ENCODE measurements around the gene NUDT3.
"Not testable (repeated sequence)": the region's sequence is repeated elsewhere in the genome, so short reads cannot be mapped to it uniquely, and the experiment has no call there.

Gene NUDT3

GRCh38 chr6:34295721-34296120 lies 96.7 kb downstream of the NUDT3 start:
- no peak for DNase-seq (ENCODE audit: low read depth in 1 of 2, low spot score in 1 of 2)

- DNase-seq (ENCODE audit: low read depth in 1 of 2, low spot score in 1 of 2) = no peak
Measured at GRCh38 chr6:34292954-34293353, 99.5 kb downstream of the NUDT3 start.

DNA sequence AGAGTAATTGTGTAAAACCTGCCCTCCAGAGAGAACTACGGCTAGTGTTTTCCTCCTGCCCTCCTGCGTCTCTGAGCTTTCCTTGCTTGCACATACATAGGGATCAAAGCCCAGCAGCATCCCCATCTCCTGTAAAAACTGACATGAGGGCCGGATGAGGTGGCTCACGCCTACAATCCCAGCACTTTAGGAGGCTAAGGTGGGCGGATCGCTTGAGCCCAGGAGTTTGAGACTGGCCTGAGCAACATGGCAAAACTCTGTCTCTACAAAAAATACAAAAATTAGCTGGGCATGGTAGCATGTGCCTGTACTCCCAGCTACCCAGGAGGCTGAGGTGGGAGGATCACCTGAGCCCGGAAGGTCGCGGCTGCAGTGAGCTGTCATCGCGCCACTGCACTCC lies 103.3 kb downstream of the NUDT3 start:
- DNase-seq (ENCODE audit: low read depth in 1 of 2, low spot score in 1 of 2) = no peak

DNA sequence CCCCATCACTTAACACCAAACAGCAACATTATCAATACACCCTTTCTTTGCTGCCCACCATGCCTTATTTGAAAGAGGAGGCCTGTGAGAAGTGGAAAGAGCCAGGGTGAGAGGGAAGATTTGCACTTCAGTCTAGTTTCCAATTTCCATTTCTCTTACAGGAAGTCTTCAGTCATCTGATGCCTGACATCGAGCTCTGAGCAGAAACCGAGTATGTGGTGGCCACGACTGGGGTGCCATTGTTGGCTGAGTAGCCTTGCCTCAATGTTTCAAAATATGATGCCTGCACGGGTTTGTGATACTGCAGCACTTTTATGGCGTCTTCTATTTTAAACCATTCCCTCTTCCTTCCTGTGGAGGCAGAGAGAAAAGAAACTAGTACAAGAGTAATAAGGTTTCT lies 103.9 kb downstream of the NUDT3 start:
- DNase-seq (ENCODE audit: low read depth in 1 of 2, low spot score in 1 of 2) = no peak

- no peak for DNase-seq (ENCODE audit: low read depth in 1 of 2, low spot score in 1 of 2)
Measured at GRCh38 chr6:34285448-34286164, 106.9 kb downstream of the NUDT3 start.

GRCh38 chr6:34284563-34285447 lies 107.7 kb downstream of the NUDT3 start:
- DNase-seq (ENCODE audit: low read depth in 1 of 2, low spot score in 1 of 2) = no peak

GRCh38 chr6:34281702-34282334 lies 110.7 kb downstream of the NUDT3 start:
- DNase-seq (ENCODE audit: low read depth in 1 of 2, low spot score in 1 of 2) = no peak

- no peak for DNase-seq (ENCODE audit: low read depth in 1 of 2, low spot score in 1 of 2)
Measured at GRCh38 chr6:34280216-34280615, 112.3 kb downstream of the NUDT3 start.

DNA sequence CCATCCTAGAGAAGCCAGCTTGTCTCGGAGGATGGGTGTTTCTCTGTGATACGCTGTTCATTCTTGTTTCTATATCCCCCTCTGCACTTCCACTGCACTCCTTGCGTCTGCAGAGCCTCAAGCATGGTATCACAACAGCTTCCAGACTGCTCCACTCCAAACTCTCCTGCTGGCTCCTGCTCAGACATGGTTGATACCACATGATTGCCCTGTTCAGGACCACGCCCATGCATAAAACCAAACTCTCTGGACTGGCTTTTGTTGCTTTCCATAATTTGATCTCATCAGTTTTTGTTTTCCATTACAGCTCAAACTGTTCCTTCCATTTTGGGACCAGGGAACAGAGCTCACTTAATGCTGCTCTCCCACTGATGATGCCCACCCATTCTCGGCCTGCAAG lies 113.6 kb downstream of the NUDT3 start:
- no peak for DNase-seq (ENCODE audit: low read depth in 1 of 2, low spot score in 1 of 2)

GRCh38 chr6:34277763-34278112 lies 114.7 kb downstream of the NUDT3 start:
- DNase-seq (ENCODE audit: low read depth in 1 of 2, low spot score in 1 of 2) = no peak

DNA sequence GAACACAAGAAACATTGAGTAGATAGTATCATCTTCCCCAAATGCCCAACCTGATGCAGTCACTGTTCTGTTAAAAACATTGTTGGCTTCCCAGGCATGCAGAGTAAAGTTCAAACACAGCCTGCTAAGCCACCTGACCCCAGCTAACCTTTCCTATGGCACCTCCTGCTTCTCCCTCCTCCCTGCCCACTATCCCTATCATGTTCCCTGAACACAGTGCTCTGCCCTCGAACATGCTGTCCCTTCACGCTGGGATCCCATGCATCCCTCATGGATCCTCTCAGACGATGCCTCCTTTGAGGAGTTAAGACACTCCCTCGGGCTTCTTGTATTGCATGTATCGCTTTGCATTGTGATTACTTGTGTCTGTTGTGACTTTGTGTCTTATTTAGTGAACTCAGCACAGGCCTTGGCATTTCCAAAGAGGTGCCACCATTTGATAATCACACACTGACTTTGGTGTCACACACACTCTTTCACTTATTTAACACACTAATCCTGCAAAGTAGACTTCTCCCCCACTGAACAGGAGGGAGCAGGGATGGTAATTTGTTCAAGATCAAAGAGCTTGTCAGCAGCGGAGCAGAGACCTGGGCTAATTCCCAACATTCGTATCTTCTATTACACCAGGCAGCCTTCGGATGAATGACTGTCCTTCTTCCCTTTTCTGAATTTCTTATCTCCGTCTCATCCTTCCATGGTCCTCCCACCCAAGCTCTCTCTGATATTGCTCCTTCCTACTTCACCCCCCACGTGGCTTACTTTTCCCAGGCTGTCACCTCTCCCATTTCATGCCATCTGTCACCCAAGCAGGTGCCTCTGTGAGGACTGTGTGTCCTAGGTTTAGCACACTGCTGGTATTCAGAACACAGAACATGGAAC lies 115.3 kb downstream of the NUDT3 start:
- no peak for DNase-seq (ENCODE audit: low read depth in 1 of 2, low spot score in 1 of 2)

- DNase-seq (ENCODE audit: low read depth in 1 of 2, low spot score in 1 of 2) = no peak
Measured at GRCh38 chr6:34276191-34276590, 116.3 kb downstream of the NUDT3 start.

DNA sequence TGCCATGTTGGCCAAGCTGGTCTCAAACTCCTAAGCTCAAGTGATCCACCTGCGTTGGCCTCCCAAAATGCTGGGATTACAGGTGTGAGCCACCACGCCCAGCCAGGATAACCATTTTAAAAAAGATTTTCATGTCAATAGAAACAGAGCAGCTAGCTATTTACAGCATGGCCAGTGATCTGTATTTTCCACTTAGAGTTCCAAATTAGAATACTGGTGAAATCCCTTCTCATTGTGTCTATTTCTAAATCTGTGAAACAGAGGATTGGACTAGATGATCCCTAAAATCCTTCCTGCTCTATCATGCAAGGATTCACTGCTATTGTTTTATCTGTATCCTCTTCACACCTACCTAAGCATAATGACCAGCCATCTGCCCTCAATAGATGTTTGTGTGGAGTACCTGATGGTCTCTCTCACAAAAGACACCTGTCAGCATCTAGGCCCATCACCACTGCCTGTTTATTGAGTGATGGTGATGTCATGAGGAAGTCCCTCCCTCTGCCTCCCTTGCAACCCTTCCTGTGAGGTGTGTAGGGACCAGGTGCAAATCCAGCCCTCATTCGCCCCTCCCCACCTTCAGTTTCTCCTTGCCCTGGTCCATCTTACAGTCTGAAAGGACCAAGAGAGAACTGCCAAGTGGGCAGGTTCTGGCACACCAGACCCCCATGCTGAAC lies 117.2 kb downstream of the NUDT3 start:
- no peak for DNase-seq (ENCODE audit: low read depth in 1 of 2, low spot score in 1 of 2)

GRCh38 chr6:34274129-34274528 lies 118.3 kb downstream of the NUDT3 start:
- DNase-seq (ENCODE audit: low read depth in 1 of 2, low spot score in 1 of 2) = no peak

DNA sequence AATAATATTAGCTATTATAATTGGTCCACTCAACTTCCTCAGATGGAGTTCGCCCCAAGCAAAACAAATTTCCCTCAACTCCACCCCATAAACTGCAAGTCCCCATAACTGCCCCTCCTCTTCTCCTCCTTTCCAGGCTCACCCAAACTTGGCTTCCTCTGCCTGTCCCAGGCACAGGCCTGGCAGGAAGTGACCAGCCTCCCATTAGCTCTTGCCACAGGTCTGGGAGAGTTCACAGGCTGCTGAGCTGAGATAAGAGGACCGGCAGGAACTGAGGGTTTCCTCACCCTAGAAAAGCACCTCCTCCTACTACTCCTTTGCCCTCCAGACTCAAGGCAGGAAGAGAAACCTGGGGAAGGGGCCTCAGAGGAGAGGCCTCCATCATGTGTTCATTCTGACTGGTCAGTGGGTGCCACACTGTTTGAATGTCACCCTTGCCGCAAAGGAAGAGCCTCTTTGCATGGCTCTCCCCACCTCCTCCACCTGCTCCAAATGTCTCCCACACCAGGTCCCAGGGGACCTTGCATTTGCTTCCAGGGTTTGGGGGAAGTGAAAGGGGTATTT lies 119.1 kb downstream of the NUDT3 start:
- no peak for DNase-seq (ENCODE audit: low read depth in 1 of 2, low spot score in 1 of 2)

DNA sequence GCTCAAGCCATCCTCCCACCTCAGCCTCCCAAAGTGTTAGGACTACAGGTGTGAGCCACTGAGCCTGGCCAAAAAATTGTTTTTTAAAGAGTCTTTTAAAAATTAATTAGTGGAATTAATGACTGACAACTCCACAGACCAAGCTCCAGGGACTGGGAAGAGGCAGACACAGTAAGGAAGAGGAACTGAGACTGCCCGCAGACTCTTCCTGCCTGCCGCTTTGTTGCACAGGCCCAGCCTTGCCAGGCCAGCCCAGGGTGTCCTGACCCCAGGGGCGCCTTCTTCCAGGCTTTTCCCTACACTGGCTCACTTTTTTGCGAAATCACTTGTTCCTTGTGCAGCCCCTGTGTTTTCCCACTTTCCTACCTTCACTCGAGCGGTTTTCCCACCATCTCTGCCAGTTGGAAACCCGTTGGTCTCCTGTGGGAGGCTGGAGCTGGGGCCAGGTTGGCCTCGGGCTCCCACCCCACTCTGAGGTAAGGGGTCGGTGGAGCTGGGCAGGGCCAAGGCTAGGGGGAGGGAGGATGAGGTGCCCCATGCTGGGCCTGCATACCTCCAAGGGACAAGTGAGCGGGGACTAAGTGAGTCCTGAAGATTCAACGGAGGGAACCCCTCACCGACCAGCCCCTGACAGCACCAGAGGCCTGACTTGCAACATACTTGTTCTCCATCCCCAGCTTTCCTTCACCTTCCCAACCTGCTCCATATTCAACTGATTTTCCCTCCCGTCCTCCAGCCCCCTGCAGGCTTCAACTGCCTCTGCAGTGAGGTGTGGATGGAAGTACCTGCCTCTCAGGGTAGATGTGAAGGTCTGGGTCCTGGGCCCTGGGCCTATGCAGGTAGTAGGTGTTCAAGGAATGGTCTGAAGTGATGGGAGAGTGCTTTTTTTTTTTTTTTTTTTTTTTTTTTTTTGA lies 120.2 kb downstream of the NUDT3 start:
- no peak for DNase-seq (ENCODE audit: low read depth in 1 of 2, low spot score in 1 of 2)

- DNase-seq (ENCODE audit: low read depth in 1 of 2, low spot score in 1 of 2) = not testable (repeated sequence)
Measured at GRCh38 chr6:34269658-34270341, 122.7 kb downstream of the NUDT3 start.

DNA sequence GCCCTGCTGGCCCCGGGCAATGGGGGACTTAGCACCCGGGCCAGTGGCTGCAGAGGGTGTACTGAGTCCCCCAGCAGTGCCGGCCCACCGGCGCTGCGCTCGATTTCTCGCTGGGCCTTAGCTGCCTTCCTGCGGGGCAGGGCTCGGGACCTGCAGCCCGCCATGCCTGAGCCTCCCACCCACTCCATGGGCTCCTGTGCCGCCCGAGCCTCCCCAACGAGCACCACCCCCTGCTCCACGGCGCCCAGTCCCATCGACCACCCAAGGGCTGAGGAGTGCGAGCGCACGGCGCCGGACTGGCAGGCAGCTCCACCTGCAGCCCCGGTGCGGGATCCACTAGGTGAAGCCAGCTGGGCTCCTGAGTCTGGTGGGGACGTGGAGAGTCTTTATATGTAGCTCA lies 123.3 kb downstream of the NUDT3 start:
- not testable (repeated sequence) for DNase-seq (ENCODE audit: low read depth in 1 of 2, low spot score in 1 of 2)

GRCh38 chr6:34267746-34268145 lies 124.7 kb downstream of the NUDT3 start:
- no peak for DNase-seq (ENCODE audit: low read depth in 1 of 2, low spot score in 1 of 2)
